SK-MEL-5 (cell line): ENCODE data around the gene AQR. TPM values are rescaled to one million over a fixed set of nuclear protein-coding genes. Genes with fewer than 3 reads are reported as not detected.
"Not testable (repeated sequence)": the region's sequence is repeated elsewhere in the genome, so short reads cannot be mapped to it uniquely, and the experiment has no call there.

ENCODE experiments used
- DNase-seq: peaks from one replicate; pipeline ENCODE4 v3.0.0-alpha.2; 2016; ENCODE audit warnings: low read depth, low spot score
- in situ Hi-C: cut with HindIII; loops from 2 replicates; pipeline ENCODE4 v1.10.0; 2016; ENCODE audit warnings: low sequenced_read_pairs, high pct_unique_total_duplicates, low pct_unique_long_range_greater_than_20kb
- total RNA-seq: library from RNA; depleted of rRNA; stranded (reverse); fragments of >200 nt; shearing (Covaris generic); gene quantifications from 2 replicates; pipeline ENCODE4 v1.2.3, GENCODE V29; 2014

The AQR gene
- total RNA-seq, 1 experiment from 2014 or later: 20.9 TPM

- in situ Hi-C loops: no loop called here
- no peak for DNase-seq
Measured at GRCh38 chr15:34850121-34850520, 119.4 kb downstream of the AQR start.

- in situ Hi-C loops: no loop called here
- no peak for DNase-seq
Measured at GRCh38 chr15:34849364-34849959, 120.1 kb downstream of the AQR start.

GRCh38 chr15:34847598-34847997 lies 121.9 kb downstream of the AQR start:
- in situ Hi-C loops: no loop called here
- no peak for DNase-seq

- no peak for DNase-seq
- in situ Hi-C loops: no loop called here
Measured at GRCh38 chr15:34841262-34841725, 128.2 kb downstream of the AQR start.

GRCh38 chr15:34838282-34838681 lies 131.3 kb downstream of the AQR start:
- in situ Hi-C loops: no loop called here
- DNase-seq: no peak

- in situ Hi-C loops: no loop called here
- DNase-seq: no peak
Measured at GRCh38 chr15:34837246-34838016, 132.1 kb downstream of the AQR start.

GRCh38 chr15:34828145-34828911 lies 141.2 kb downstream of the AQR start:
- in situ Hi-C loops: no loop called here
- DNase-seq: no peak

GRCh38 chr15:34821831-34822230 lies 147.7 kb downstream of the AQR start:
- DNase-seq: no peak
- in situ Hi-C loops: no loop called here

- in situ Hi-C loops: no loop called here
- DNase-seq: no peak
Measured at GRCh38 chr15:34820110-34820509, 149.4 kb downstream of the AQR start.

- in situ Hi-C loops: no loop called here
Measured at GRCh38 chr15:34818526-34818925, 151.0 kb downstream of the AQR start.

GRCh38 chr15:34815836-34816235 lies 153.7 kb downstream of the AQR start:
- in situ Hi-C loops: no loop called here
- no peak for DNase-seq

More at GRCh38 chr15:34818526-34818925, 151.0 kb downstream of the AQR start:
- DNase-seq: no peak

GRCh38 chr15:34813446-34814190 lies 155.9 kb downstream of the AQR start:
- no peak for DNase-seq
- in situ Hi-C loops: no loop called here

GRCh38 chr15:34812868-34813365 lies 156.6 kb downstream of the AQR start:
- in situ Hi-C loops: not testable (repeated sequence)

GRCh38 chr15:34812369-34812768 lies 157.2 kb downstream of the AQR start:
- in situ Hi-C loops: no loop called here
- DNase-seq: no peak

More at GRCh38 chr15:34812868-34813365, 156.6 kb downstream of the AQR start:
- not testable (repeated sequence) for DNase-seq

- in situ Hi-C loops: no loop called here
- DNase-seq: no peak
Measured at GRCh38 chr15:34810443-34811129, 159.0 kb downstream of the AQR start.

- DNase-seq: no peak
- in situ Hi-C loops: no loop called here
Measured at GRCh38 chr15:34809186-34809585, 160.4 kb downstream of the AQR start.

- no peak for DNase-seq
- in situ Hi-C loops: no loop called here
Measured at GRCh38 chr15:34808016-34808415, 161.5 kb downstream of the AQR start.
